H1 (cell line): ENCODE results near the gene EBF3. TPM values are rescaled to one million over a fixed set of nuclear protein-coding genes. Genes with fewer than 3 reads are reported as not detected.

ENCODE experiments used
- CTCF ChIA-PET: fragments of 300-600 bp; sonication (Branson Sonifier 250); formaldehyde crosslinking; loops from one replicate; lab custom pipeline; 2021; ENCODE audit not compliant: partially characterized antibody; lab: Charles Lee
- POLR2A ChIA-PET: fragments of 300-600 bp; sonication (Branson Sonifier 250); formaldehyde crosslinking; loops from one replicate; lab custom pipeline; 2021; ENCODE audit warnings: inconsistent platforms; ENCODE audit not compliant: partially characterized antibody; lab: Charles Lee
- DNase-seq, 2 experiments: peaks; one replicate each; pipeline versions ENCODE4 v3.0.0 to v3.0.0-alpha.2; 2010 to 2022; ENCODE audit warnings: low spot score in 2 of 2, low read depth in 1 of 2, mixed read lengths in 1 of 2
- FAIRE-seq: peaks from 2 replicates; lab custom pipeline; 2011; peaks lifted over from hg19 to GRCh38; lab: Jason Lieb, UNC
- H2AFZ ChIP-seq: 2 replicates; pipeline ENCODE4 v1.8.1; 2012; ENCODE audit warnings: low read length, inconsistent platforms
- H2AK5ac ChIP-seq: 2 replicates; pipeline ENCODE4 v1.6.1; 2013; ENCODE audit warnings: low read depth, low read length
- H2BK120ac ChIP-seq: replicated peaks from 2 replicates; pipeline ENCODE3; 2013; ENCODE audit warnings: low read depth, low read length, inconsistent platforms
- H2BK12ac ChIP-seq: 2 replicates; pipeline ENCODE4 v1.6.1; 2013; ENCODE audit warnings: low read depth, low read length
- H2BK15ac ChIP-seq: 2 replicates; pipeline ENCODE4 v1.6.1; 2013; ENCODE audit warnings: low read length
- H2BK20ac ChIP-seq: 2 replicates; pipeline ENCODE4 v1.6.1; 2013; ENCODE audit warnings: low read length
- H2BK5ac ChIP-seq: 2 replicates; pipeline ENCODE4 v1.6.1; 2013; ENCODE audit warnings: low read depth, low read length
- H3K14ac ChIP-seq: 2 replicates; pipeline ENCODE4 v1.6.1; 2013; ENCODE audit warnings: inconsistent platforms; ENCODE audit not compliant: insufficient read length
- H3K18ac ChIP-seq: 2 replicates; pipeline ENCODE4 v1.6.1; 2013; ENCODE audit warnings: low read length; ENCODE audit errors: extremely low read depth
- H3K23ac ChIP-seq: 2 replicates; pipeline ENCODE4 v1.6.1; 2013; ENCODE audit warnings: inconsistent platforms; ENCODE audit not compliant: insufficient read length
- H3K23me2 ChIP-seq: 2 replicates; pipeline ENCODE4 v1.6.1; 2013; ENCODE audit warnings: low read depth, low read length
- H3K27ac ChIP-seq: 2 replicates; pipeline ENCODE4 v1.6.1; 2011; ENCODE audit warnings: low read depth, low read length, inconsistent platforms
- H3K27me3 ChIP-seq, 4 experiments: replicated peaks in 1 of 4; 1 replicate in 1 of 4; 2 replicates in 3 of 4; pipeline versions ENCODE4 v1.6.1 to v1.8.1; 2011 to 2013; ENCODE audit warnings: low read length in 3 of 4, mild to moderate bottlenecking in 3 of 4, inconsistent platforms in 2 of 4, mixed read lengths in 2 of 4, moderate library complexity in 1 of 4; ENCODE audit not compliant: control insufficient read depth in 3 of 4, insufficient read depth in 3 of 4; ENCODE audit errors: extremely low read depth in 1 of 4
- H3K36me3 ChIP-seq, 4 experiments: 2 replicates each; pipeline versions ENCODE4 v1.6.1 to v1.8.1; 2011 to 2013; ENCODE audit warnings: mild to moderate bottlenecking in 4 of 4, low read length in 3 of 4, moderate library complexity in 2 of 4, control low read depth in 1 of 4, inconsistent platforms in 1 of 4; ENCODE audit not compliant: insufficient read depth in 4 of 4, control insufficient read depth in 2 of 4
- H3K4ac ChIP-seq: replicated peaks from 2 replicates; pipeline ENCODE3; 2013; ENCODE audit warnings: low read length, low read depth, mixed read lengths, inconsistent platforms; ENCODE audit not compliant: insufficient read length
- H3K4me1 ChIP-seq, 4 experiments: replicated peaks in 1 of 4; 1 replicate in 1 of 4; 2 replicates in 3 of 4; pipeline versions ENCODE4 v1.6.1 to v1.8.1; 2011 to 2013; ENCODE audit warnings: low read length in 3 of 4, inconsistent platforms in 2 of 4, mixed read lengths in 1 of 4; ENCODE audit not compliant: insufficient read depth in 4 of 4, control insufficient read depth in 3 of 4
- H3K4me2 ChIP-seq, 2 experiments: 2 replicates each; pipeline versions ENCODE4 v1.6.1 to v1.8.1; 2011 to 2013; ENCODE audit warnings: low read depth in 2 of 2, low read length in 2 of 2, control low read depth in 1 of 2, inconsistent platforms in 1 of 2, mild to moderate bottlenecking in 1 of 2; ENCODE audit not compliant: insufficient read depth in 1 of 2
- H3K4me3 ChIP-seq, 4 experiments: fragments of 200-600, 300-600 bp in 1 of 4; sonication (generic), shearing (Covaris generic), sonication (Bioruptor Twin) in 1 of 4; 2 replicates each; pipeline versions ENCODE4 v1.5.1 to v1.8.1; 2011 to 2016; ENCODE audit warnings: low read length in 4 of 4, low read depth in 3 of 4, control low read depth in 2 of 4, inconsistent platforms in 2 of 4, mild to moderate bottlenecking in 2 of 4, mixed read lengths in 1 of 4, moderate library complexity in 1 of 4; ENCODE audit not compliant: insufficient read depth in 2 of 4; ENCODE audit errors: extremely low read depth in 1 of 4
- H3K56ac ChIP-seq: replicated peaks from 2 replicates; pipeline ENCODE3; 2013; ENCODE audit warnings: low read depth, mild to moderate bottlenecking, mixed read lengths, low read length, inconsistent platforms; ENCODE audit not compliant: insufficient read length
- H3K79me1 ChIP-seq: 2 replicates; pipeline ENCODE4 v1.6.1; 2013; ENCODE audit warnings: low read depth, low read length, control low read depth
- H3K79me2 ChIP-seq, 2 experiments: 2 replicates each; pipeline versions ENCODE4 v1.6.1 to v1.8.1; 2012 to 2013; ENCODE audit warnings: low read length in 2 of 2, mild to moderate bottlenecking in 2 of 2, inconsistent platforms in 1 of 2; ENCODE audit not compliant: insufficient read depth in 2 of 2, control insufficient read depth in 1 of 2
- H3K9ac ChIP-seq, 4 experiments: replicated peaks in 1 of 4; 1 replicate in 1 of 4; 2 replicates in 3 of 4; pipeline versions ENCODE4 v1.6.1 to v1.8.1; 2011 to 2013; ENCODE audit warnings: low read depth in 3 of 4, low read length in 3 of 4, control low read depth in 2 of 4, mild to moderate bottlenecking in 2 of 4, moderate library complexity in 2 of 4, inconsistent platforms in 1 of 4; ENCODE audit errors: extremely low read depth in 1 of 4
- H3K9me3 ChIP-seq, 2 experiments: 2 replicates each; pipeline versions ENCODE4 v1.6.1 to v1.8.1; 2012 to 2013; ENCODE audit warnings: mild to moderate bottlenecking in 2 of 2, moderate library complexity in 2 of 2, control low read depth in 1 of 2, inconsistent platforms in 1 of 2, low read depth in 1 of 2, low read length in 1 of 2, mixed read lengths in 1 of 2; ENCODE audit not compliant: insufficient read depth in 2 of 2
- H4K20me1 ChIP-seq, 2 experiments: replicated peaks in 1 of 2; 2 replicates each; pipeline versions ENCODE3 to v1.8.1; 2011 to 2013; ENCODE audit warnings: inconsistent platforms in 2 of 2, low read length in 2 of 2, mild to moderate bottlenecking in 1 of 2; ENCODE audit not compliant: insufficient read depth in 2 of 2, control insufficient read depth in 1 of 2
- H4K5ac ChIP-seq: 2 replicates; pipeline ENCODE4 v1.6.1; 2013; ENCODE audit warnings: low read length, low read depth, mixed read lengths, inconsistent platforms; ENCODE audit not compliant: insufficient read length
- H4K8ac ChIP-seq: 2 replicates; pipeline ENCODE4 v1.8.0; 2013; ENCODE audit warnings: mild to moderate bottlenecking, moderate library complexity, low read length, inconsistent platforms; ENCODE audit not compliant: insufficient read depth; ENCODE audit errors: extremely low read depth
- H4K91ac ChIP-seq: replicated peaks from 2 replicates; pipeline ENCODE3; 2013; ENCODE audit warnings: low read length, mixed read lengths, inconsistent platforms; ENCODE audit not compliant: insufficient read length
- NRF1 ChIP-seq: IDR thresholded peaks from 2 replicates; pipeline ENCODE4 v1.6.1; 2011; ENCODE audit warnings: mild to moderate bottlenecking, low read depth, low read length, improper control_type of control experiment
- PHF8 ChIP-seq: fragments of 200-600 bp; sonication (generic); conservative IDR thresholded peaks from 2 replicates; pipeline ENCODE4 v1.7.1; 2012; ENCODE audit warnings: low read depth, mild to moderate bottlenecking, inconsistent platforms, low read length, moderate library complexity
- POLR2AphosphoS5 ChIP-seq: IDR thresholded peaks from 2 replicates; pipeline ENCODE4 v1.6.1; 2011; ENCODE audit warnings: low read depth, low read length
- TAF7 ChIP-seq: optimal IDR thresholded peaks from 2 replicates; pipeline ENCODE3; 2011; ENCODE audit warnings: low read depth, mild to moderate bottlenecking, inconsistent platforms, low read length, moderate library complexity, borderline replicate concordance
- ZNF274 ChIP-seq: IDR thresholded peaks from 2 replicates; pipeline ENCODE4 v1.7.0; 2012; ENCODE audit warnings: low read length, borderline replicate concordance; ENCODE audit errors: extremely low read depth
- WGBS, 2 experiments: shearing (Covaris generic) in 1 of 2; methylation state at CpG; one replicate each; pipeline versions ENCODE4 v1.1.6 to v1.1.7; 2013 to 2015; ENCODE audit warnings: low lambda C conversion rate in 2 of 2, mixed read lengths in 2 of 2, inconsistent platforms in 1 of 2, low coverage in 1 of 2, missing lambda C conversion rate in 1 of 2; ENCODE audit not compliant: insufficient replicate concordance in 2 of 2, insufficient coverage in 1 of 2, insufficient read length in 1 of 2; ENCODE audit errors: extremely low coverage in 1 of 2, missing lambda C conversion rate in 1 of 2; 5-methylcytosine and 5-hydroxymethylcytosine counted together
- polyA plus RNA-seq, 7 experiments: library from polyadenylated mRNA; depleted of rRNA in 3 of 7; stranded (reverse) in 5 of 7; unstranded in 2 of 7; fragments of >200 nt in 5 of 7; fragments of 200-250 nt in 2 of 7; gene quantifications; 1 replicate in 5 of 7; 2 replicates in 1 of 7; 4 replicates in 1 of 7; pipeline versions ENCODE4 v1.2.1 to v1.2.3, GENCODE V29; 2011 to 2013; ENCODE audit warnings: missing spikeins in 2 of 7, mixed read lengths in 2 of 7
- total RNA-seq: library from RNA; stranded (reverse); fragmentation: NEBNext Ultra II Directional; extraction: Animal tissue kit (Norgen Biotek cat#: 25700); gene quantifications from 2 replicates; pipeline ENCODE4 v1.2.1, GENCODE V29; 2021
- TF ChIP-seq, protein P1 (sequence below): IDR thresholded peaks from 2 replicates; pipeline ENCODE4 v1.6.1; 2011; ENCODE audit warnings: low read length, improper control_type of control experiment
- TF ChIP-seq, protein P2 (sequence below): IDR thresholded peaks from 2 replicates; pipeline ENCODE4 v1.6.1; 2012; ENCODE audit warnings: inconsistent platforms

EBF3 gene
- total and polyA plus RNA-seq, 2 of the 8 experiments (the other 6 are each of a cell fraction or from before 2014, with no cell fraction given), result 0.08 to 0.26 TPM

DNA sequence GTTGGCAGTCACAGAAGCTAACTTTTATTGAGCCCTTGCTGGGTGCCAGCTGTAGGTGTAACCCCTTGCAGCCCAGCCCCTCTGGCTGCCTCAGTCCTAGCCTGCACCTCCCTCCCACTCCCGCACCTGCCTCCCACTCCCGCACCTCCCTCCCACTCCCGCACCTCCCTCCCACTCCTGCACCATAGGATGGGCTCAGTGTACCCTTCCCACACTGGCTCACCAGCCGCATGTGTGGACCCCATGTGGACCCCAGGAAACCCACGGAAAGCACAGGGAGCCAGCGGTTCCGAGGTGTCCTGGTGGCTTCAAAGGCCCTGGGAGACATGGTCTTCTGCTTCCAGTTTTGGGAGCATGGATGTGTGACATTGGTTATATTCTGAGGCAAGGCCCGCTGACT is 132.9 kb downstream of the EBF3 start:
- Histone ChIP-seq H2BK15ac (no peak overlapping the region), H2BK20ac (no peak overlapping the region), H3K9me3 (no peaks in the 10 kb centered on the region), H3K4me3 (no peak overlapping the region), H3K56ac (no peak overlapping the region), H3K4ac (no peak overlapping the region), H3K18ac (no peak overlapping the region), H2BK120ac (no peak overlapping the region), H3K23me2 (no peaks in the 10 kb centered on the region), H2AK5ac (no peak overlapping the region), H2BK5ac (no peak overlapping the region), H3K79me1 (no peaks in the 10 kb centered on the region), H4K8ac (no peak overlapping the region), H3K27me3 (no peaks in the 10 kb centered on the region), H4K91ac (no peak overlapping the region), H4K5ac (no peak overlapping the region), H2BK12ac (no peak overlapping the region), H3K14ac (no peak overlapping the region), H4K20me1 (no peaks in the 10 kb centered on the region), H3K9ac (no peak overlapping the region), H3K4me2 (no peak overlapping the region), H3K23ac (no peak overlapping the region), H3K36me3 (no peaks in the 10 kb centered on the region), H2AFZ (no peak overlapping the region), H3K4me1 (no peaks in the 10 kb centered on the region), H3K79me2 (no peaks in the 10 kb centered on the region), H3K27ac (no peak overlapping the region)
- WGBS, 2 experiments, result 90% methylated on average over 6 of the region's 8 CpGs; no CpG with 5 or more reads in 1 of the 2 experiments
- no peak for DNase-seq
- CTCF ChIA-PET, result interaction anchor here (1.2 to 1.3 kb wide), 2 partner anchors 9 to 58 kb away, joined by 3 read pairs; no protein-coding TSS in a partner anchor
- no peak for TF ChIP-seq TAF7
- no peak for TF ChIP-seq PHF8
- TF ChIP-seq, protein P1, sequence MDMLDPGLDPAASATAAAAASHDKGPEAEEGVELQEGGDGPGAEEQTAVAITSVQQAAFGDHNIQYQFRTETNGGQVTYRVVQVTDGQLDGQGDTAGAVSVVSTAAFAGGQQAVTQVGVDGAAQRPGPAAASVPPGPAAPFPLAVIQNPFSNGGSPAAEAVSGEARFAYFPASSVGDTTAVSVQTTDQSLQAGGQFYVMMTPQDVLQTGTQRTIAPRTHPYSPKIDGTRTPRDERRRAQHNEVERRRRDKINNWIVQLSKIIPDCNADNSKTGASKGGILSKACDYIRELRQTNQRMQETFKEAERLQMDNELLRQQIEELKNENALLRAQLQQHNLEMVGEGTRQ, result no peak
- TF ChIP-seq, protein P2, sequence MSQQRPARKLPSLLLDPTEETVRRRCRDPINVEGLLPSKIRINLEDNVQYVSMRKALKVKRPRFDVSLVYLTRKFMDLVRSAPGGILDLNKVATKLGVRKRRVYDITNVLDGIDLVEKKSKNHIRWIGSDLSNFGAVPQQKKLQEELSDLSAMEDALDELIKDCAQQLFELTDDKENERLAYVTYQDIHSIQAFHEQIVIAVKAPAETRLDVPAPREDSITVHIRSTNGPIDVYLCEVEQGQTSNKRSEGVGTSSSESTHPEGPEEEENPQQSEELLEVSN, result no peak
- no peak for TF ChIP-seq NRF1
- TF ChIP-seq ZNF274, result no peak
- no peak for TF ChIP-seq POLR2AphosphoS5
- FAIRE-seq, result no peak
- POLR2A ChIA-PET, result no interaction called here
